GM13976 (cell line): ENCODE data around the gene SGK1.

Source experiments
- DNase-seq: peaks from one replicate; pipeline ENCODE4 v3.0.0; 2012; ENCODE audit warnings: low spot score
- in situ Hi-C: fragments of 300-500 bp; cut with MboI; formaldehyde crosslinking; loops from one replicate; pipeline ENCODE4 v1.12.0; 2022; ENCODE audit warnings: low sequenced_read_pairs, mixed read lengths, inconsistent platforms; ENCODE audit not compliant: unreplicated experiment
- TF ChIP-seq, protein P1 (sequence below): IDR thresholded peaks from 2 replicates; pipeline ENCODE4 v1.5.1; 2012; ENCODE audit warnings: borderline replicate concordance, mild to moderate bottlenecking; ENCODE audit not compliant: insufficient read depth; ENCODE audit errors: extremely low read depth, missing control alignments, control extremely low read depth

The SGK1 gene

DNA sequence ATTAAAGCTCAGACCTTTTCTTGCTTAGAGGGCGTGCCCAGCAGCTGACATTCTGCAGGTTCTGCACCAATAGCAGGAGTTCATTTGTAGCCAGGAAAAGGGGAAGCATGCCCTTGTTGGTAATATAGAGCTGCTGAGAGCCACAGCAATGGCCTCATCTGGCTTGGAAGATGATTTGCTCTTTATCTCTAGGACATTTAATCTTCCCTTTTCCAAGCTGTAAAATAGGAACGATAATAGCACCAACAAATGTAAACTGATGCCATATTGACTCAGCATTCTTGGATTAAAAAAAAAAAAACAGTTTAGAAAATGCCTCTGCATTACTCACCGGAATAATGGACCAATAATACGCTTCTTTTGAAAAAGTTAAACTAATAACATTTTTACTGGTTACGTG lies 172.1 kb downstream of the SGK1 start:
- TF ChIP-seq, protein P1, sequence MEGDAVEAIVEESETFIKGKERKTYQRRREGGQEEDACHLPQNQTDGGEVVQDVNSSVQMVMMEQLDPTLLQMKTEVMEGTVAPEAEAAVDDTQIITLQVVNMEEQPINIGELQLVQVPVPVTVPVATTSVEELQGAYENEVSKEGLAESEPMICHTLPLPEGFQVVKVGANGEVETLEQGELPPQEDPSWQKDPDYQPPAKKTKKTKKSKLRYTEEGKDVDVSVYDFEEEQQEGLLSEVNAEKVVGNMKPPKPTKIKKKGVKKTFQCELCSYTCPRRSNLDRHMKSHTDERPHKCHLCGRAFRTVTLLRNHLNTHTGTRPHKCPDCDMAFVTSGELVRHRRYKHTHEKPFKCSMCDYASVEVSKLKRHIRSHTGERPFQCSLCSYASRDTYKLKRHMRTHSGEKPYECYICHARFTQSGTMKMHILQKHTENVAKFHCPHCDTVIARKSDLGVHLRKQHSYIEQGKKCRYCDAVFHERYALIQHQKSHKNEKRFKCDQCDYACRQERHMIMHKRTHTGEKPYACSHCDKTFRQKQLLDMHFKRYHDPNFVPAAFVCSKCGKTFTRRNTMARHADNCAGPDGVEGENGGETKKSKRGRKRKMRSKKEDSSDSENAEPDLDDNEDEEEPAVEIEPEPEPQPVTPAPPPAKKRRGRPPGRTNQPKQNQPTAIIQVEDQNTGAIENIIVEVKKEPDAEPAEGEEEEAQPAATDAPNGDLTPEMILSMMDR = no peak
- in situ Hi-C loops = no loop called here
- no peak for DNase-seq

DNA sequence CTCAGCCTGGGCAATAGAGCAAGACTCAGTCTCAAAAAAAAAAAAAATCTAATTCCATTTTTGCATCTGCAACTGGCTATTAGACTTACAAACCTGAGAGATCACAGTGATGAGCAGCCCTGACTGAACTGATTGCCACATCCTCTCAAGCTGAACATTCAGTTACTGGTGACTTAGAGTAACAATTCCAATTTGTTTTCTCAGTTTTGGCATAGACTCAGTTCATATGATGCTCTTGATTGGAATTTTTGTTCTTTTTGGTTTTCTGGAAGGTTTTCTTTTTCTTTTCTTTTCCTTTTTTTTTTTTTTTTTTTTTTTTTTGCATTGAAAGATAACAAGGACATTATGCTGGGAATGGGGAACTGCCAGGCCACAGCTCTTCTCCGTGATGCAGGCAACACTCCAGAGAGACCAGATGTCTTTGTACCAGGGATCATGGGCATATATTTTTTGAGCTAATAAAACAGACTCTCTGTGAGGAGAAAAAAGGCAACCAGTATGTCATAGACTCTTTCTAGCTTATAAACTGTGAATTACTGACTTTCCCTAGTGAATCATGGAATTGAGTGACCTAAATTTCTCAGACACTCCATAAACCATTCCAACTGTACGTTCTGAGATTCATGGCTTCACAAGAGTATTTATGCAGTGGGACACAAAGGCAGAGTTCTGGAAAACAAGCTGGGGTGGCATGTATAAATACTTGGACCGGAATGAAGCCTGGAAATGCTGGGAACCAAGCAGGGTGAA lies 179.5 kb downstream of the SGK1 start:
- in situ Hi-C loops = no loop called here

DNA sequence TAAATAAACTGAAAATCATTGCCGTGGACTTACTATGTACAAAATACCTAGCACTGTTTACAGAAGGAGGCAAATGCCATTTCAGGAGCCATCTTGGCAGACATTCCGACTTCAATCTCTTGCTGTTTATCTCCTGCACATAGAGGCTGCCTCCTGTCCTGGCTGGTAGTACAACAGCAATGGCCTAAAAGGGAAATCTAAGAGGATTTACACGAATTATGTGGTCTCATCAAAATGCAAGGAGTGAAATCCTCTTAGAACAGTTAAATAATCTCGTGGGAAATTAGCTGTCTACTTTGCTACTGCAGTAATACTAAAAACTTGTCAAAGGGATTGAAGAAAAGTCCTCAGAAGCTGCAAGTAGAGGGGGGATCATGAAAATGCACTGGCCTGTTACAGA lies 183.3 kb downstream of the SGK1 start:
- no peak for DNase-seq
- TF ChIP-seq, protein P1 = no peak
- in situ Hi-C loops = no loop called here

More for the DNA sequence above, 179.5 kb downstream of the SGK1 start:
- no peak for DNase-seq
- TF ChIP-seq, protein P1 = no peak

DNA sequence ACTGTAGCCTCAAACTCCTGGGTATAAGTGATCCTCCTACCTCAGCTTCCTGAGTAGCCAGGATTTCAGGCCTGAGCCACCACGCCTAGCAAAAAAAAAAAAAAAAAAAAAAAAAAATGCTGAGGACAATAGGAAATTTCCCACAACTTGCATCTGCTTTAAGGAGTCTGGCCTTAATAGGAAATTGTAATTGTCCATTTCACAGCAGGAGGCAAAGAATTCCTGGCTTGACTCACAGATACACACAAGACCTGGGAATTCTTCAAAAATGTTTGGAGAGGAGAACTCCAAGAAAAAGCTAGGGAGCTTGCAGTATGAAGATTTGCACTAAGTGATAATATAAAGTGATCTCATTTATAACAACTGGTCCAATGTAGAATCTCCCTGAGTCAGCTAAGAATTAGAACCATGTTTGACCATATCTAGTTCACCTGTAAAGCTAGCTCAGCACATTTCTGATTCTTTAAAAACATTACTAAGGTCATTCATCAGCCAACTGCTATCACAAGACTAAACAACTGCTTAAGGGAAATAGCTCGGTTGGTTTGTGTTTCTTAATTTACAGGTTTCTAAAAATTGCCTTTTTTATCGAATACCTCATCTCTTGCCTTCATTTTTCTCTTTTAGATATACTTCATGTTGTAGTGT lies 185.3 kb downstream of the SGK1 start:
- TF ChIP-seq, protein P1 = no peak
- no peak for DNase-seq
- in situ Hi-C loops = no loop called here

DNA sequence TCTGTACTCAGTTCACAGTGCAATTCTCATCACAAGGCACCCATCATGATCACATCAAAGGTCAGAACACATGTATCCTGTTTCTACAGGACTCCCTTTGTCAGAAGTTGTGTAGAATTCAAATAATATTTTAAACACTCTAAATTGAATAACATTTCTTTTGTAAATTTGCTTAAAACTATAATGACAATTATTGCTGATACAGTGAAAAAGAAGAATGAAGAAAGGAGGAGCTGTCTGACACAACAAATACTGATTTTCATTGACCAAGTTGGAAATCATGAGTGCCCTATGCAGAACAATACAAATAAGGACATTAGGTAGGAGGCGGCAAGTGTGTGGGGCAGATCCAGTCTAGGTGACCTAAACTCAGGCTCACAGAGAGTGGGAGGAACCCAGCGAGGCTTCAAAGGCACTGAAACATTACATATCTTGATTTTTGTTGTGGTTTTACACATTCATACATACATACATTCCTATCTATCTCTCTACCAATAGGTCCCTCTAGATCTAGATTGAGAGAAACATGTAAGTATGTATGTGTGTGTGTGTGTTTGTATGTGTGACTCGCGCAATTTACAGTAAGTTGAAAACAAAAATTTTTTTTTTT lies 186.3 kb downstream of the SGK1 start:
- TF ChIP-seq, protein P1 = no peak
- DNase-seq = no peak
- in situ Hi-C loops = no loop called here

DNA sequence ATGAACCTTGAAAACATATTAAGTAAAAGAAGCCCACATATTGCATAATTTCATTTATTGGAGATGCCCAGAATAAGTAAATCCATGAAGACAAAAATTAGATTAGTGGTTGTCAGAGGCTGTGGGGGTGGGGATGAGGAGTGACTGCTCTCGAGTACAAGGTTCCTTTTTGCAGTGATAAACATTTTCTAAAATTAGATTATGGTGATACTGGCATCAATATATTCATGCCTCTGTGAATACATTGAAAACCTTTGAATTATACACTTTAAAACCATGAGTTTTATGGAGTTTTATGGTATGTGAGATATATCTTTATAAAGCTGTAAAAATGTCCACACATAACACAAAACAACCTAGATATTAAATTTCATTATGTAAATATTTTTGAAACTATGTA lies 189.8 kb downstream of the SGK1 start:
- in situ Hi-C loops = no loop called here
- TF ChIP-seq, protein P1 = no peak
- no peak for DNase-seq
